Trophoblast cell (in vitro differentiated cells and primary cell): ENCODE measurements around the gene MMD2.

Source experiments
- DNase-seq, 2 donors: peaks; one replicate each; pipeline ENCODE4 v3.0.0-alpha.2; 2016
- H2AFZ ChIP-seq: 2 replicates; pipeline ENCODE4 v1.6.1; 2013; ENCODE audit warnings: low read length, moderate library complexity, mild to moderate bottlenecking; ENCODE audit not compliant: insufficient read depth, poor library complexity
- H2AK5ac ChIP-seq: 2 replicates; pipeline ENCODE4 v1.6.1; 2013; ENCODE audit warnings: mild to moderate bottlenecking, low read length
- H2BK120ac ChIP-seq: 2 replicates; pipeline ENCODE4 v1.6.1; 2013; ENCODE audit warnings: low read length, mild to moderate bottlenecking, moderate library complexity; ENCODE audit not compliant: insufficient read depth, poor library complexity
- H2BK12ac ChIP-seq: 2 replicates; pipeline ENCODE4 v1.6.1; 2013; ENCODE audit warnings: mild to moderate bottlenecking, low read length, moderate library complexity
- H2BK5ac ChIP-seq: 2 replicates; pipeline ENCODE4 v1.6.1; 2013; ENCODE audit warnings: low read length, low read depth, moderate library complexity, mild to moderate bottlenecking; ENCODE audit not compliant: poor library complexity
- H3K14ac ChIP-seq: 2 replicates; pipeline ENCODE4 v1.6.1; 2013; ENCODE audit warnings: mild to moderate bottlenecking, low read length
- H3K18ac ChIP-seq: 2 replicates; pipeline ENCODE4 v1.6.1; 2013; ENCODE audit warnings: mild to moderate bottlenecking, low read length
- H3K23ac ChIP-seq: 2 replicates; pipeline ENCODE4 v1.6.1; 2013; ENCODE audit warnings: low read length
- H3K27ac ChIP-seq: 2 replicates; pipeline ENCODE4 v1.5.1; 2013; ENCODE audit warnings: low read depth, mild to moderate bottlenecking, inconsistent platforms, low read length, moderate library complexity
- H3K27me3 ChIP-seq: 2 replicates; pipeline ENCODE4 v1.6.1; 2013; ENCODE audit warnings: inconsistent platforms, mild to moderate bottlenecking, low read length, moderate library complexity; ENCODE audit not compliant: insufficient read depth
- H3K36me3 ChIP-seq, 2 experiments: 1 replicate in 1 of 2; 2 replicates in 1 of 2; pipeline ENCODE4 v1.6.1; 2013; ENCODE audit warnings: low read length in 2 of 2, mild to moderate bottlenecking in 2 of 2, moderate library complexity in 1 of 2; ENCODE audit not compliant: insufficient read depth in 2 of 2, control insufficient read depth in 1 of 2
- H3K4ac ChIP-seq: 2 replicates; pipeline ENCODE4 v1.6.1; 2013; ENCODE audit warnings: low read depth, mild to moderate bottlenecking, low read length, moderate library complexity
- H3K4me1 ChIP-seq, 2 experiments: 1 replicate in 1 of 2; 2 replicates in 1 of 2; pipeline ENCODE4 v1.6.1; 2013; ENCODE audit warnings: low read length in 2 of 2, mild to moderate bottlenecking in 2 of 2, moderate library complexity in 1 of 2; ENCODE audit not compliant: insufficient read depth in 2 of 2, control insufficient read depth in 1 of 2
- H3K4me2 ChIP-seq: 2 replicates; pipeline ENCODE4 v1.6.1; 2013; ENCODE audit warnings: inconsistent platforms, mild to moderate bottlenecking, low read length, moderate library complexity
- H3K4me3 ChIP-seq: 2 replicates; pipeline ENCODE4 v1.5.1; 2013; ENCODE audit warnings: mild to moderate bottlenecking, low read depth, low read length, inconsistent platforms
- H3K79me1 ChIP-seq: one replicate; pipeline ENCODE4 v1.6.1; 2013; ENCODE audit warnings: low read length
- H3K79me2 ChIP-seq: 2 replicates; pipeline ENCODE4 v1.6.1; 2013; ENCODE audit warnings: low read length, mild to moderate bottlenecking; ENCODE audit not compliant: control insufficient read depth, insufficient read depth, poor library complexity
- H3K9ac ChIP-seq: 2 replicates; pipeline ENCODE4 v1.6.1; 2013; ENCODE audit warnings: mild to moderate bottlenecking, low read length
- H3K9me3 ChIP-seq: 2 replicates; pipeline ENCODE4 v1.6.1; 2013; ENCODE audit warnings: low read depth, mild to moderate bottlenecking, control low read depth, inconsistent platforms, low read length; ENCODE audit not compliant: insufficient read depth
- H4K12ac ChIP-seq: 2 replicates; pipeline ENCODE4 v1.6.1; 2013; ENCODE audit warnings: low read depth, mild to moderate bottlenecking, low read length, moderate library complexity
- H4K8ac ChIP-seq: 2 replicates; pipeline ENCODE4 v1.6.1; 2013; ENCODE audit warnings: low read depth, mild to moderate bottlenecking, low read length, moderate library complexity
- H4K91ac ChIP-seq: one replicate; pipeline ENCODE4 v1.6.1; 2013; ENCODE audit warnings: low read depth, mild to moderate bottlenecking, low read length, moderate library complexity
- WGBS: extraction: QIAGEN DNeasy Blood & Tissue Kit; methylation state at CpG from one replicate; pipeline ENCODE4 v1.1.7; 2013; ENCODE audit warnings: missing lambda C conversion rate; ENCODE audit not compliant: insufficient read length, insufficient coverage; ENCODE audit errors: extremely low coverage; 5-methylcytosine and 5-hydroxymethylcytosine counted together

The MMD2 gene

DNA sequence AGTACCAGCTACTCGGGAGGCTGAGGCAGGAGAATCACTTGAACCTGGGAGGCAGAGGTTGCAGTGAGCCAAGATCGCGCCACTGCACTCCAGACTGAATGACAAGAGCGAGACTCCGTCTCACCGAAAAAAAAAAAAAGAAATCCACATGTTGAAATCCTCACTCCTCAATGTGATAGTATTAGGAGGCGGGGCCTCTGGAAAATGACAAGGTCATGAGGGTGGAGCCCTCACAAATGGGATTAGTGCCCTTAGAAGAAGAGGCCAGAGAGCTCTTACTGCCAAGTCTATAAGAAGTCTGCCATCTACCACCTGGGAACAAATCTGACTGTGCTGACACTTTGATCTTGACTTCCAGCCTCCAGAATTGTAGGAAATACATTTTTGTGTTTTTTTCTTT, 10.6 kb downstream of the MMD2 start:
- Histone ChIP-seq H4K8ac (no peak overlapping the region), H2BK12ac (no peak overlapping the region), H3K36me3 (no peaks in the 10 kb centered on the region), H4K12ac (no peak overlapping the region), H2AFZ (no peak overlapping the region), H3K27ac (no peak overlapping the region), H2BK120ac (no peak overlapping the region), H3K4me1 (no peaks in the 10 kb centered on the region), H3K79me1 (no peaks in the 10 kb centered on the region), H4K91ac (no peak overlapping the region), H3K4me3 (no peak overlapping the region), H3K23ac (no peak overlapping the region), H3K79me2 (no peaks in the 10 kb centered on the region), H2BK5ac (no peak overlapping the region), H3K4me2 (no peak overlapping the region), H3K18ac (no peak overlapping the region), H3K9me3 (peaks cover 2% of the 10 kb centered on the region), H3K9ac (no peak overlapping the region), H3K4ac (no peak overlapping the region), H2AK5ac (no peak overlapping the region), H3K27me3 (no peaks in the 10 kb centered on the region), H3K14ac (no peak overlapping the region)
- DNase-seq: no peak
- no CpG with 5 or more reads among the region's 7 CpGs for WGBS

- no peak overlapping the region for H4K12ac ChIP-seq
- no peaks in the 10 kb centered on the region for H3K9me3 ChIP-seq
- H3K14ac ChIP-seq: no peak overlapping the region
- H3K23ac ChIP-seq: no peak overlapping the region
- H4K8ac ChIP-seq: no peak overlapping the region
- H3K79me2 ChIP-seq: no peaks in the 10 kb centered on the region
- H2BK120ac ChIP-seq: no peak overlapping the region
- H2AK5ac ChIP-seq: no peak overlapping the region
- H3K36me3 ChIP-seq: no peaks in the 10 kb centered on the region
- WGBS: no CpG with 5 or more reads among the region's 26 CpGs
- H3K9ac ChIP-seq: no peak overlapping the region
- no peak overlapping the region for H3K4me3 ChIP-seq
- H3K4me2 ChIP-seq: no peak overlapping the region
- no peaks in the 10 kb centered on the region for H3K27me3 ChIP-seq
- no peak for DNase-seq
- H4K91ac ChIP-seq: no peak overlapping the region
- no peak overlapping the region for H3K27ac ChIP-seq
- no peak overlapping the region for H3K4ac ChIP-seq
- no peaks in the 10 kb centered on the region for H3K4me1 ChIP-seq
- H3K79me1 ChIP-seq: no peaks in the 10 kb centered on the region
- H2BK12ac ChIP-seq: no peak overlapping the region
- no peak overlapping the region for H2BK5ac ChIP-seq
- no peak overlapping the region for H2AFZ ChIP-seq
- H3K18ac ChIP-seq: no peak overlapping the region
These were observed 13.0 kb downstream of the MMD2 start for GRCh38 chr7:4945949-4946348.

DNA sequence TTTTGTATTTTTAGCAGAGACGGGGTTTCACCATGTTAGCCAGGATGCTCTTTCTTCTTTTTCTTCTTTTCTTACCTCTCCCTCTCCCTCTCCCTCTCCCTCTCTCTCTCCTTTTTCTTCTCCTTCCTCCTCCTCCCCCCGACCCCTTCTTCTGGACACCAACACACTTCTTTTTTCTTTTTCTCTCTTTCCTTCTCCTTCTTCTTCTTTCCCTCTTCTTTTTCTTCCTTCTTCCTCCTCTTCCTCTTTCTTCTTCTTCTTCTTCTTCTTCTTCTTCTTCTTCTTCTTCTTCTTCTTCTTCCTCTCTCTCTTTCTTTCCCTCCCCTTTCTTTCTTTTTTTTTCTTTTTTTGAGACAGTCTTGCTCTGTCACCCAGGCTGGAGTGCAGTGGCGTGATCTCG, 14.0 kb downstream of the MMD2 start:
- no peak for DNase-seq
- no peak overlapping the region for H3K4me2 ChIP-seq
- no peaks in the 10 kb centered on the region for H3K79me1 ChIP-seq
- no peak overlapping the region for H3K14ac ChIP-seq
- H3K4me1 ChIP-seq: no peaks in the 10 kb centered on the region
- H3K36me3 ChIP-seq: no peaks in the 10 kb centered on the region
- WGBS: 100% methylated on average over 1 of the region's 4 CpGs
- H3K9ac ChIP-seq: no peak overlapping the region
- no peak overlapping the region for H3K4me3 ChIP-seq
- H4K8ac ChIP-seq: no peak overlapping the region
- H4K91ac ChIP-seq: no peak overlapping the region
- H3K23ac ChIP-seq: no peak overlapping the region
- H3K79me2 ChIP-seq: no peaks in the 10 kb centered on the region
- H2AFZ ChIP-seq: no peak overlapping the region
- no peak overlapping the region for H4K12ac ChIP-seq
- no peak overlapping the region for H3K4ac ChIP-seq
- H2AK5ac ChIP-seq: no peak overlapping the region
- H2BK5ac ChIP-seq: no peak overlapping the region
- H2BK120ac ChIP-seq: no peak overlapping the region
- H3K9me3 ChIP-seq: no peaks in the 10 kb centered on the region
- H3K27ac ChIP-seq: no peak overlapping the region
- no peak overlapping the region for H3K18ac ChIP-seq
- no peak overlapping the region for H2BK12ac ChIP-seq
- no peaks in the 10 kb centered on the region for H3K27me3 ChIP-seq

- no CpG with 5 or more reads among the region's 10 CpGs for WGBS
These were observed 15.7 kb downstream of the MMD2 start for GRCh38 chr7:4943297-4943696.

More at GRCh38 chr7:4943297-4943696, 15.7 kb downstream of the MMD2 start:
- Histone ChIP-seq H2AK5ac (no peak overlapping the region), H4K91ac (no peak overlapping the region), H3K79me2 (no peaks in the 10 kb centered on the region), H3K27me3 (no peaks in the 10 kb centered on the region), H3K27ac (no peak overlapping the region), H3K4me1 (no peaks in the 10 kb centered on the region), H3K4me2 (no peak overlapping the region), H2AFZ (no peak overlapping the region), H4K12ac (no peak overlapping the region), H4K8ac (no peak overlapping the region), H3K18ac (no peak overlapping the region), H3K79me1 (no peaks in the 10 kb centered on the region), H2BK5ac (no peak overlapping the region), H3K4ac (no peak overlapping the region), H3K23ac (no peak overlapping the region), H3K4me3 (no peak overlapping the region), H3K9me3 (no peaks in the 10 kb centered on the region), H3K9ac (no peak overlapping the region), H3K14ac (no peak overlapping the region), H3K36me3 (no peaks in the 10 kb centered on the region), H2BK120ac (no peak overlapping the region), H2BK12ac (no peak overlapping the region)
- DNase-seq: no peak
